NCI-H2029 treated with DMSO at 0.1 percent for 48 hours (cell line): ENCODE results near the gene FAM187B.
"Not testable (repeated sequence)": the region's sequence is repeated elsewhere in the genome, so short reads cannot be mapped to it uniquely, and the experiment has no call there.

ENCODE experiments used
- DNase-seq: peaks from one replicate; lab custom pipeline; 2025; lab: John Stamatoyannopoulos, UW

The FAM187B gene

GRCh38 chr19:35213663-35214632 lies 14.6 kb downstream of the FAM187B start:
- peak; percentile 83 for DNase-seq

GRCh38 chr19:35212241-35212640 lies 16.3 kb downstream of the FAM187B start:
- no peak for DNase-seq

GRCh38 chr19:35211545-35212230 lies 16.9 kb downstream of the FAM187B start:
- no peak for DNase-seq

- DNase-seq = no peak
These were observed 18.9 kb downstream of the FAM187B start for GRCh38 chr19:35209646-35210045.

- no peak for DNase-seq
These were observed 20.4 kb downstream of the FAM187B start for GRCh38 chr19:35208121-35208520.

- DNase-seq = no peak
These were observed 21.1 kb downstream of the FAM187B start for GRCh38 chr19:35207391-35207871.

GRCh38 chr19:35206855-35207254 lies 21.7 kb downstream of the FAM187B start:
- no peak for DNase-seq

- no peak for DNase-seq
These were observed 22.2 kb downstream of the FAM187B start for GRCh38 chr19:35206379-35206778.

GRCh38 chr19:35205733-35206323 lies 22.7 kb downstream of the FAM187B start:
- DNase-seq = no peak

GRCh38 chr19:35204799-35205732 lies 23.5 kb downstream of the FAM187B start:
- no peak for DNase-seq

GRCh38 chr19:35202722-35203688 lies 25.5 kb downstream of the FAM187B start:
- no peak for DNase-seq

GRCh38 chr19:35199481-35199880 lies 29.1 kb downstream of the FAM187B start:
- DNase-seq = no peak

- DNase-seq = not testable (repeated sequence)
These were observed 31.7 kb downstream of the FAM187B start for GRCh38 chr19:35196861-35197260.

GRCh38 chr19:35195830-35196229 lies 32.7 kb downstream of the FAM187B start:
- no peak for DNase-seq

GRCh38 chr19:35194012-35194984 lies 34.2 kb downstream of the FAM187B start:
- DNase-seq = no peak

GRCh38 chr19:35184884-35185283 lies 43.7 kb downstream of the FAM187B start:
- DNase-seq = no peak

- DNase-seq = no peak
These were observed 44.3 kb downstream of the FAM187B start for GRCh38 chr19:35184267-35184666.

- DNase-seq = no peak
These were observed 47.2 kb downstream of the FAM187B start for GRCh38 chr19:35181387-35181786.

- no peak for DNase-seq
These were observed 48.7 kb downstream of the FAM187B start for GRCh38 chr19:35179830-35180229.
